Type B pancreatic cell (in vitro differentiated cells): ENCODE measurements around the gene EID2B. TPM values are rescaled to one million over a fixed set of nuclear protein-coding genes. Genes with fewer than 3 reads are reported as not detected.

Source experiments
- DNase-seq: peaks from one replicate; pipeline ENCODE4 v3.0.0; 2021; ENCODE audit warnings: mixed read lengths; ENCODE audit not compliant: unreplicated experiment; ENCODE audit errors: extremely low spot score
- H3K27ac Mint-ChIP-seq: 2 replicates; pipeline ENCODE4 v1.8.0; 2021; ENCODE audit warnings: mild to moderate bottlenecking, mixed read lengths
- H3K27me3 Mint-ChIP-seq: 2 replicates; pipeline ENCODE4 v1.8.0; 2021; ENCODE audit warnings: mixed read lengths
- H3K36me3 Mint-ChIP-seq: 2 replicates; pipeline ENCODE4 v1.8.0; 2021; ENCODE audit warnings: mixed read lengths
- H3K4me1 Mint-ChIP-seq: one replicate; pipeline ENCODE4 v1.8.0; 2021; ENCODE audit warnings: mixed read lengths; ENCODE audit not compliant: unreplicated experiment
- H3K4me3 Mint-ChIP-seq: 2 replicates; pipeline ENCODE4 v1.8.0; 2021; ENCODE audit warnings: mild to moderate bottlenecking, mixed read lengths
- H3K9me3 Mint-ChIP-seq: 2 replicates; pipeline ENCODE4 v1.8.0; 2021; ENCODE audit warnings: mixed read lengths
- total RNA-seq: library from RNA; stranded (reverse); gene quantifications from 2 replicates; pipeline ENCODE4 v1.2.1, GENCODE V29; 2021; ENCODE audit warnings: low replicate concordance
- TF ChIP-seq, protein P1 (sequence below): fragments of 200-600 bp; sonication (generic); conservative IDR thresholded peaks from 2 replicates; pipeline ENCODE4 v1.5.0; 2021; ENCODE audit warnings: antibody characterized with exemption, mild to moderate bottlenecking

The EID2B gene
- total RNA-seq, 1 donor from 2014 or later = 4.8 TPM

DNA sequence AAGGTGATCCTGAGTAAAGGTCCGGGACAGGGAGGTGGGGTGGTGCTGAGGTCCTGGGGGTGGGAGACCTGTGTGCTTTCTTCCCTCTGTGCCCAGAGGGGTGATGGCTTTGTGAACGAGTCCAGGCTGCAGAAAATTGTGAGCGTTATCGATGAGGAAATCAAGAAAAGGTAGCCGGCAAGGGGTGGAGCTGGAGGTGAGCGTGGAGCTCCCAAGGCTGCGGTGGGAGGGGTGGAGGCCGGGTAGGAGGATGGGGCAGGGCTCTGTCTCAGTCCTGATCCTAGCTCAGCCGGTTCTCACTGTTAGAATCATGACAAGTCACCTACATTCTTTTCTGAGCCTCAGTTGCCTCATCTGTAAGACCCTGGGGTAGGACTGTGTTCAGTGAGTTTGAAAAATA is 13.7 kb downstream of the EID2B start:
- no peaks in the 10 kb centered on the region for H3K9me3 Mint-ChIP-seq
- TF ChIP-seq, protein P1, sequence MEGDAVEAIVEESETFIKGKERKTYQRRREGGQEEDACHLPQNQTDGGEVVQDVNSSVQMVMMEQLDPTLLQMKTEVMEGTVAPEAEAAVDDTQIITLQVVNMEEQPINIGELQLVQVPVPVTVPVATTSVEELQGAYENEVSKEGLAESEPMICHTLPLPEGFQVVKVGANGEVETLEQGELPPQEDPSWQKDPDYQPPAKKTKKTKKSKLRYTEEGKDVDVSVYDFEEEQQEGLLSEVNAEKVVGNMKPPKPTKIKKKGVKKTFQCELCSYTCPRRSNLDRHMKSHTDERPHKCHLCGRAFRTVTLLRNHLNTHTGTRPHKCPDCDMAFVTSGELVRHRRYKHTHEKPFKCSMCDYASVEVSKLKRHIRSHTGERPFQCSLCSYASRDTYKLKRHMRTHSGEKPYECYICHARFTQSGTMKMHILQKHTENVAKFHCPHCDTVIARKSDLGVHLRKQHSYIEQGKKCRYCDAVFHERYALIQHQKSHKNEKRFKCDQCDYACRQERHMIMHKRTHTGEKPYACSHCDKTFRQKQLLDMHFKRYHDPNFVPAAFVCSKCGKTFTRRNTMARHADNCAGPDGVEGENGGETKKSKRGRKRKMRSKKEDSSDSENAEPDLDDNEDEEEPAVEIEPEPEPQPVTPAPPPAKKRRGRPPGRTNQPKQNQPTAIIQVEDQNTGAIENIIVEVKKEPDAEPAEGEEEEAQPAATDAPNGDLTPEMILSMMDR = no peak
- no peak overlapping the region for H3K27ac Mint-ChIP-seq
- no peak for DNase-seq
- peaks cover 3% of the 10 kb centered on the region for H3K36me3 Mint-ChIP-seq
- peaks cover 44% of the 10 kb centered on the region for H3K27me3 Mint-ChIP-seq
- H3K4me1 Mint-ChIP-seq = peaks cover 10% of the 10 kb centered on the region
- H3K4me3 Mint-ChIP-seq = no peak overlapping the region

DNA sequence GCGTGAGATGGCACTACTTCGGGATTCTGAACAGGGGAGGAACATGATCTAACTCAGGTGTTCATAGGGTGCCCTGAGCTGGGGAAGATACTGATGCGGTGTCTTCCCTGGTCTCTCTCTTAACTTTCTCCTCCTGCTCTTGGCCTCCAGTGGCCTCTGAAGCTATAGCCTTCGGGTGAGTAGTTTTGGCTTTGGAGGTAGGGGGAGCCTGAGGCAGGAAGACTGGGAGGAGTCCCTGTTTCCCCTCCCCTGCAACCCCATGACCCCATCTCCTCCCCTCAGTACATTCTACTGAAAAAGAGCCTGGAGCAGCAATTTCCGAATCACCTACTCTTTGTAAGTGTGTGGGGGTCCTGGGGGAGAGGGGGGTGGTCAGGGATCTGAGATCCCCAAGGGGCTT is 14.2 kb downstream of the EID2B start:
- no peak overlapping the region for H3K27ac Mint-ChIP-seq
- no peaks in the 10 kb centered on the region for H3K9me3 Mint-ChIP-seq
- peaks cover 10% of the 10 kb centered on the region for H3K4me1 Mint-ChIP-seq
- H3K4me3 Mint-ChIP-seq = no peak overlapping the region
- H3K36me3 Mint-ChIP-seq = peaks cover 3% of the 10 kb centered on the region
- DNase-seq = no peak
- TF ChIP-seq, protein P1 = no peak
- H3K27me3 Mint-ChIP-seq = peaks cover 49% of the 10 kb centered on the region

DNA sequence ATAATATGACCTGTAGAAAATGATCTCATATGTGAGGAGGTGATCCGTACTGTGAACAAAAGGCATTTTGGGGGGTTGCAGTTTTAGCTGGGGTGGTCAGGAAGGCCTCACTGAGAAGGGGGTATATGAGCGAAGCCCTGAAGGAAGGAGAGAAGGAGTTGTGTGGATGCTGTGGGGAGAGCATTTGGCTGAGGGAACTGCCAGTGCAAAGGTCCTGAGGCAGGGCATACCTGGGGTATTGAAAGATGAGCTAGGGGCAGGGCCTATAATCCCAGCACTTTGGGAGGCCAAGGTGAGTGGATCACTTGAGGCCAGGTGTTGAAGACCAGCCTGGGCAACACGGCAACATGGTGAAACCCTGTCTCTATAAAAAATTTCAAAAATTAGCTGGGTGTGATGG is 15.2 kb downstream of the EID2B start:
- Mint-ChIP-seq H3K4me1 (peaks cover 10% of the 10 kb centered on the region), H3K9me3 (no peaks in the 10 kb centered on the region), H3K4me3 (peak overlapping the region; percentile 42), H3K36me3 (peaks cover 3% of the 10 kb centered on the region), H3K27ac (no peak overlapping the region), H3K27me3 (peaks cover 56% of the 10 kb centered on the region)
- TF ChIP-seq, protein P1 = no peak
- DNase-seq = no peak

DNA sequence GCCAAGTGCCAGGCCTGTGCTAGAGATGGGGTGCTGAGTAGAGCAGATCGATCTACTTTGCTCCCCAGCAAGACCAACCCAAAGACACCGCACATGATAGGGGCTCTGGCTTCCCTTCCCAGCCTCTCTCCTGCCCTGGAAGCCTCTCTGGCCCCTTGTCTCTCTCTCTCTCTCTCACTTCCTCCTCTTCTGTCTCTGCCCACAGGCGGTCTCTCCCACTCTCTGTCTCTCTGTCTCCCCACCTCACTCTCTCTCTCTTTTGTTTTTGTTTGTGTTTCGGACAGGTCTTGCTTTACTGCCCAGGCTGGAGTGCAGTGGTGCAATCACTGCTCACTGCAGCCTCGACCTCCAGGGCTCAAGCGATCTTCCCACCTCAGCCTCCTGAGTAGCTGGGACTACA is 16.4 kb downstream of the EID2B start:
- DNase-seq = no peak
- Mint-ChIP-seq H3K27ac (no peak overlapping the region), H3K9me3 (no peaks in the 10 kb centered on the region), H3K4me3 (peak overlapping the region; percentile 67), H3K27me3 (peaks cover 61% of the 10 kb centered on the region), H3K4me1 (peaks cover 10% of the 10 kb centered on the region), H3K36me3 (peaks cover 3% of the 10 kb centered on the region)
- TF ChIP-seq, protein P1 = no peak

DNA sequence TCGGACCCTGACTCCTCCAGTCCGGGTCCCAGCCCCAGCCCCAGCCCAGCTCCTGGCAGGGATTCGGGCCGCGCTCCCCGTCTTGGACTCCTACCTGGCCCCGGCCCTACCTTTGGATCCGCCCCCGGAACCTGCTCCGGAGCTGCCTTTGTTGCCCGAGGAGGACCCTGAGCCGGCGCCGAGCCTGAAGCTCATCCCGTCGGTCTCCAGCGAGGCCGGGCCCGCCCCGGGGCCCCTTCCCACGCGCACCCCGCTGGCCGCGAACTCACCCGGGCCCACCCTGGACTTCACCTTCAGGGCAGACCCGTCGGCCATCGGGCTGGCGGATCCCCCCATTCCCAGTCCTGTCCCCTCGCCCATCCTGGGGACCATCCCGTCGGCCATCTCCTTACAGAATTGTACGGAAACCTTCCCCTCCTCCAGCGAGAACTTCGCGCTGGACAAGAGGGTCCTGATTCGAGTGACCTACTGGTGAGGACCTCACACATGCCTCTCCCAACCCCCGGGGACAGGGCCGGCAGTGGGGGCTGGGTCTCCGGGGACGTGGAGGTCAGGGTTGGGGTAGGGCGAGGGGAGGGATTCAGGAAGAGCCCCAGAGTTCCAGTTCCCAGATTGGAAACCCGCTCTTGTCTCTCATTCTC is 17.0 kb downstream of the EID2B start:
- Mint-ChIP-seq H3K4me3 (peak overlapping the region; percentile 67), H3K27me3 (peaks cover 61% of the 10 kb centered on the region), H3K36me3 (peaks cover 3% of the 10 kb centered on the region), H3K27ac (no peak overlapping the region), H3K4me1 (peaks cover 10% of the 10 kb centered on the region), H3K9me3 (no peaks in the 10 kb centered on the region)
- no peak for DNase-seq
- TF ChIP-seq, protein P1 = no peak
